NCI-H1694 treated with DMSO at 0.1 percent for 48 hours (cell line): ENCODE results near the gene SH3PXD2B.
"Not testable (repeated sequence)": the region's sequence is repeated elsewhere in the genome, so short reads cannot be mapped to it uniquely, and the experiment has no call there.

Experiments
- DNase-seq: peaks from one replicate; lab custom pipeline; 2025; lab: John Stamatoyannopoulos, UW

The SH3PXD2B gene

DNA sequence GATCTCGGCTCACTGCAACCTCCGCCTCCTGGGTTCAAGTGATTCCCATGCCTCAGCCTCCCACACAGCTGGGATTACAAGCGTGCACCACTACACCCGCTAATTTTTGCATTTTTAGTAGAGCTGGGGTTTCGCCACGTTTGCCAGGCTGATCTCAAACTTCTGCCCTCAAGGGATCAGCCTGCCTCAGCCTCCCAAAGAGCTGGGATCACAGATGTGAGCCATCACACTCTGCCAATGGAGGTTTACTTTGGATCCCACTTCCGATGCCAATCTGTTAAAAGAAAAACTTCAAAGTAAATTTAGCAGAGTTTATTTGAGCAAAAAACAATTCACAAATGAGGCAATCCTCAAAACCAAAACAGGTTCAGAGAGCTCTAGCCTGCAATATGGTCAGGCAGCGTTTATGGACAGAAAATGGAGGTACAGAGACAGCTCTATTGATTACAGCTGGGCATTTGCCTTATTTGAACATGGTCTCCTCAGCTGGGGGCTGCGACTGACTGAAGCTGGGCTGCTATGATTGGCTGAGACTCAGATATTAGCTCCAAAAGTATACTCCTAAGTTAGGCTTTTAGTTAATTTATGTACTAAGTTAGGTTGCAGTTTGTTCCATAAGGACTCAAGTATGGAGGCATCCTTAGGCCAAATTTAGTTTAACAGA, 152.1 kb downstream of the SH3PXD2B start:
- no peak for DNase-seq

DNA sequence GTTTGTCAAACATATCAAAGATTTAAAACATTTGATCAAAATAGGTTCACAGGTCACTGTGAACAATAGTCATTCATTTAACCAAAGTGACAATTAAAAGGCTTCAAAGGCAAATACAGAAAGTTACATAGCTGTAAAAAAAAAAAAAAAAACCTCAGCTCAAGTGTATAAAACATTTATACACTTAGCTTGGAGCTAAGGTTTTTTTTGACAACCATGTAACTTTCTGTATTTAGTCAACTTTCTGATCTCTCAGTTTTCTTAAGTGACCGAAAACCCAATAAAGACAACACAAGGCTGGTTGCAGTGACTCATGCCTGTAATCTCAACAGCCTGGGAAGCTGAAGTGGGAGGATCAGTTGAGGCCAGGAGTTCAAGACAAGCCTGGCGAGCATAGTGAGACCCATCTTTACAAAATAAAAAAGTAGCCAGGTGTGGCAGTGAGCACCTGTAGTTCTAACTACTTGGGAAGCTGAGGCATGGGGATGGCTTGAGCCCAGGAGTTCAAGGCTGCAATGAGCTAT, 154.3 kb downstream of the SH3PXD2B start:
- DNase-seq = no peak

DNA sequence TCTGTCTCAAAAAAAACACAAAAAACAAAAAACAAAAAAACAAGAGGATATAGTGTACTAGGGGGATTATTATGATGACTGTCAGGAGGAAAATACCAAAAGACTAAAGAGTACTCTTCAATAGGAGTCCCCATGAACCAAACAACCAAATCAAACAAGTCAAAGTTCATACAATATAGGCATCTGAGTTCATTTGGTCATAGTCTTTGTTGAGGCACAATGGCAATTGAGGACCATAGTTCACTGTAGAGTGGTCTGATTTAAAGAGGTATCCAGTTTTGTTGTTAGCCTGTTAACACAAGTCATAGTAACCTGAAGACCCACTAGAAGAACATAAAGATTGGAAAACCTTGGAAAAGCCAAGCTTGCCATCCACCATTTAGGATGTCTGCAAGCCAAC, 159.5 kb downstream of the SH3PXD2B start:
- no peak for DNase-seq

- no peak for DNase-seq
Observed at GRCh38 chr5:172293745-172294342, 160.5 kb downstream of the SH3PXD2B start.

- peak; percentile 31 for DNase-seq
Observed at GRCh38 chr5:172293054-172293744, 161.1 kb downstream of the SH3PXD2B start.

- DNase-seq = not testable (repeated sequence)
Observed at GRCh38 chr5:172291837-172292236, 162.5 kb downstream of the SH3PXD2B start.

DNA sequence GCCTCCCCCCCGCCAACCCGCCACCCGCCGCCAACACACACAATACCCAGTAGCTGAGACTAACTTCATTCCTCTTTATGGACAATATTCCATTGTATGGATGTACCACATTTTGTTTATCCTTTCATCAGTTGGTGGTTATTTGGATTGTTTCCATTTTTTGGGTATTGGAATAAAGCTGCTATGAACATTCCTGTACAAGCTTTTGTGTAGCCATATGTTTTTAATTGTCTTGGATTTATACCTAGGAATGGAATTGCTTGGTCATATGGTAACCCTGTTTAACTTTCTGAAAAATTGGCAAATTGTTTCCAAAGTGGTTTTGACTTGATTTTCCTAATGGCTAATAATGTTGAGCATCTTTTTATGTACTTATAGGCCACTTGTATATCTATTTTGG, 165.9 kb downstream of the SH3PXD2B start:
- DNase-seq = no peak

DNA sequence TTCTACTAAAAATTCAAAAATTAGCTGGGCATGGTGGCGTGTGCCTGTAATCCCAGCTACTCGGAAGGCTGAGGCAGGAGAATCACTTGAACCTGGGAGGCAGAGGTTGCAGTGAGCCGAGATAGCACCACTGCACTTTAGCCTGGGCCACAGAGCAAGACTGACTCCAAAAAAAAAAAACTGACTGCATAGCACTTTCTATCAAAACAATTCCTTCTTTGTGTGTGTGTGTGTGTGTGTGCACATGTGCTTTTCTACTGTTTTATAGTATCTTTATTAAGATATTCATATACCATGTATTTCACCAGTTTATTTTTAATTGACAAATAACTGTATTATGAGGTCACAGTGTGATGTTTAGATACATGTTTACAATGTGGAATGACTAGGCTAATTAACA, 167.2 kb downstream of the SH3PXD2B start:
- DNase-seq = not testable (repeated sequence)

DNA sequence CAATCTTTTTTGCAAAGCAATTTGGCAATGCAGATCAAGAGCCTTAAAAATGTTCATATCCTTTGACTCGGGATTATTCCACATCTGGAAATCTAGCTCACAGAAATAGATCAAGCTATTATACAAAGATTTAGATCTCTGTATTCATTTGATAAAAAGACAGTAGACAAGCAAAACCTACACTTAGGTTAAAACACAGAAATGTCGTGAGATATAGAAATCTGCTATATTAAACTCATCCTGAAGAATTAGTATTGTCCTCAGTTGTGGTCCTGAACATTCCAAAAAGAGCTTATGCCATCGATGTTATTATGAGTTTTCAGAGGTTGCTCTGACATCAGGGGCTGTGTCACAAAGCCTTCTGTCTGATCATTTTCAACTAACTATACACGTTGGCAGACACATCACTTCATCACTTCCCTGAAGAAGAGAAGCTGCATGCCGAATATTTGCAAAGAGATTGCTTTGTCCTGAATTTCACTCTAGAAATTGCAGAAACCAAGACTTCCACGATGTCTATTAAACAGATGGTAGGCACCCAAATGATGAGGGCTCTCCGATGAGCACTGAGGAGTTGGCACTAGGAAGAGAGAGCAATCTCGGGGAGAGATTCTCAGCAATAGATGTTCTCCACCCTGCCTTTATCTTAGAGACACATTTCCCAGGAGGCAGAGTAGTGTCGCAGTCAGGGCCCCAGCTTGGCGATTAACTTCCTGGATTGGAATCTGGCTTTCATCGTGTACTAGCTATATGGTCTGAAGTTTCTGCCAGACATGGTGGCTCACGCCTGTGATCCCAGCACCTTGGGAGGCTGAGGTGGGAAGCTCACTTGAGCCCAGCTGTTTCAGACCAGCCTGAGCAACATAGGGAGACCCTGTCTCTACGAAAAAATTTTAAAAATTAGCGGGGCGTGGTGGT, 168.8 kb downstream of the SH3PXD2B start:
- DNase-seq = no peak

- DNase-seq = no peak
Observed at GRCh38 chr5:172284611-172284980, 169.7 kb downstream of the SH3PXD2B start.

DNA sequence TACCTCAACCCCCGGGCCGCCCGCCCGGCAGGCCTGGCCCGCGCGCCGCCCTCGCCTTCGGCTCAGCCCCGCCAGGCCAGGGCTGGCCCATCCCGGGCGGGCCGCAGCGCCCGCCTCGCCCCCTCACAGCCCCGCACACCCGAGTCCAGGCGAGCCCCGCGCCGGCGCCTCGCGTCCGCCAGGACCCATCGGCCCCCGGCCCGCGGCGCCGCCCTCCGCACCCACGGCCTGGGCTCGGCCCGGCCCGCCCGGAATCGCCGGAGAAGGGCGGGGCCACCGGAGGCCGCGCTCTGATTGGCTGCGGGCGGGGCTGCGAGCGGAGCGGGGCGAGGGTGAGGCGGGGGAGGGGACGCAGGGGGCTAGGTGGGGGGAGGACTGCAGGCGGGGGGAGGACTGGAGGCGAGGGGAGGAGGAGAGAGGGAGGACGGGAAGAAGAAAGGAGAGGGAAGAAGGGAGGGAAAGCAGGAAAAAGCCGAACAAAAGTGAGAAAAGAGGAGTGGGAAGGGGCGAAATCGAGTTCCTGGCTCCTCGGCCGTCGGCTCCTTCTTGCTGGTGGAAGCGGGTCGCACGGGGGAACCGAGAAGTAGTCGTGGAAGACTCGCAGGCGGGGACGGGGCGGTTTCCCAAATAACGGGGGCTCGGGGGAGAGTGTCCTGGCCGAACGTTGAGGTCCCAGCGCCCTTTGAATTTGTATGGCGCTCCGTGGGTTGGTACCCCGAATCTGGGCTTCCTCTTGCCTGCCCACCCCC, 170.3 kb downstream of the SH3PXD2B start:
- peak; percentile 36 for DNase-seq

DNA sequence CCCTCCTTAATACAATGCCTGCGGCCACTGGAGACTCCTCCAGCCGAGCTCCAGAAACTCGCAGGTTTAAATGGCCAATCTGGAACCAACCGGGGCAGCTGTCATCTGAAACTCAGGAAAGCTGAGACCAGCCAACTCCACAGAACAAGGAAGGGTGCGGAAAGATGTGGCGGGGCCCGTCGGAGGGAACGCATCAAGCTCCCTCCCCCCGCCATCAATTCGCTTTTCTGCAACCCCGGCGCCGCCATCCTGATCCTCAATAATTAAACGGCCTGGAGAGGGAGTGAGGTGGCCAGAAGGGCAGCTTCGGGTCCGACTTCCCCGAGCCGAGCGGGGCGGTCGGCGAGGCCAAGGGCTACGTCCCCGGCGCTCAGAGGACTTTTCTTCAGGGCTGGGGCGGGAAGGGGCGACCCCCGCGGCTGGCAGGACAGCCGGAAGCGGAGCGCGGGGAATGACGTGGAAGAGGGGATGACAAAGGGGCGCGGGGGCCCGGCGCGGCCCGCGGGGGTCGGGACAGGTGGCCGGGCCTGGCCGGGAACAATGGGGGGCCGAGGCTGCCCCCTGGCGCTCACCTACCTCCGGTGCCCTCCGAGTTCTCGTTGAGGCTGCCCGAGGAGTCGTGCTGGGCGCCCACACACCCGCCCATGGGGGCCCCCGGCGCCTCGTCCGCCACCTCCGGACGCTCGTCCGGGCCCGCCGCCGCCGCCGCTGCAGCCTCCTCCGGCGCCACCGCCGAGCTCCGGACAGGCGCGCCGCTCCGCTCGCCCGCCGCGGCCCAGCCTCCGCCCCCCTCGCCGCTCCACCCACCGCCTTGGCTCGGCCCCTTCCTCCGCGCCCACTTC, 171.1 kb downstream of the SH3PXD2B start, which contains the start of gene UBTD2:
UBTD2 (minus strand) TSS at position 745 of the 842 bp plus-strand sequence; CDS start at position 646, 99 bp downstream.
- DNase-seq = peak; percentile 36

DNA sequence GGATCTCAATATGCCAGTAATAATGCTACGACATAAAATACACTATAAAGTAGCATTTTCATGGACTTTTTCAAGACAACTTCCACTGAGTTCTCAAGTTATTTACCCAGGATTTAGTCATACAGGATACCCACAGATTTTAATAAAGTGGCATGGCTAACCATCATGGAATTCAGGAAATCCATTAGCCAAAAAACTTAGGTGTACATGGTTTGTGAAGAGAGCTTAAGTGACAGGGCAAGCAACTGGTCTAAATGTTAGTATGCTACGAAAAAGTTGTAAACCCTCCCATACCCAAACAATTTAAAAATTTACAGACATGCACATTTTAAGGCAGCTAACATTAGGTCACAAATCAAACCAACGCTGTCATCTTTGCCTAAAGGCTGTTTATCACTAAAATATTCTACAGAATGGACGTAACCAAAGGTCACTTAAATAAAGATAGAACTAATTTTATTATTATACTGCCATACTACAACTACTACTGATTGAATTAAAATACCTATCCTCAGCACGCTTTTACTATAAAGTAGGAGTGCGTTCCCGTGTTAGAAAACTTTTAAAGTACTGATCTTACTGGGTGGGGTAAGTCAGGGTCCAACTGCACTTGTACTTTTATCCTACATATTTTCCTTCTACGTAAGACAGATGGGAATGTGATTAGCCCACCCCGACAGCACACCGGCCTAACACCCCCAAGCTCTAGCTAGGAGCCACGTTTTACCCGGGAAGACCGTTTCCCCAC, 171.9 kb downstream of the SH3PXD2B start:
- no peak for DNase-seq

DNA sequence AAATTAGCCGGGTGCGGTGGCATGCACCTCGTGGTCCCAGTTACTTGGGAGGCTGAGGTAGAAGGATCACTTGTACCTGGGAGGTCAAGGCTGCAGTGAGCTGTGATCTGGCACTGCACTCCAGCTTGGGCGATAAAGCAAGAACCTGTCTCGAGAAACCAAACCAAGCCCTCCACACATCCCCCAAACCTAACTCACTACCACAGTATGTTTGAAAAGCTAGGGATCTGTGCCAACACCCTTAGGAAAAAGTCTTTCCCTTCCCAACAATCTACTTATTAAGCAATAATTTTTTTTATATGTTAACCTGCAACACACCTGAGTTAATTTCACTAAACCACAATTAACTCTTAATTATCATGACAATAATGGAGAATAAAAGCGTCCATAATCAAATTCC, 173.0 kb downstream of the SH3PXD2B start:
- DNase-seq = no peak

DNA sequence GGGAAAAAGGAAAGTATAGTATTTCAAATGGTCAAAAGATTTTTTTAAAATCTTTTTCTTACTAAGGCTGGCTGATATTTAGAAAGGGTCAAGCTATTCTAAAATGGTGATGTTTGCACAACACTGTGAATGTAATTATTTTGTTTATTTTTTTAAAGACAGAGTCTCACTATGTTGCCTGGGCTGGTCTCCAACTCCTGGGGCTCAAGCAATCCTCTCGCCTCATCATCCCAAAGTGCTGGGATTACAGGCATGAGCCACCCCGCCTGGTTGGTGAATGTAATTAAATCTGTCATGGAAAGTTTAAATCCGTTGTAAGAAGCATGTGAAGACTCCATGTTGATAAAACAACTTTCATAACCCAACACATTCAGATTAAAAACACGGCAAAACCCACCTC, 173.4 kb downstream of the SH3PXD2B start:
- no peak for DNase-seq

DNA sequence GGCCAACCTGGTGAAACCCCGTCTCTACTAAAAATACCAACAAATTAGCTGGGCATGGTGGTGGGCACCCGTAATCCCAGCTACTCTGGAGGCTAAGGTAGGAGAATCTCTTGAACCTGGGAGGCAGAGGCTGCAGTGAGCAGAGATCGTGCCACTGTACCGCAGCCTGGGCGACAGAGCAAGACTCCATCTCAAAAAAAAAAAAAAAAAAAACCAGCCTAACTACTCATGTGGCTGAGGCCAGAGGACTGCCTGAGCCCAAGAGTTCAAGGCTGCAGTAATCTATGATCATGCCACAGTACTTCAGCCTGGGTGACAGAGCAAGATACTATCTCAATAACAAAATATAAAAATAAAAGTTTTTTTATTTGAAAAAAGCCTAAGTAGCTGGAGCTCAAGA, 174.0 kb downstream of the SH3PXD2B start:
- no peak for DNase-seq

- DNase-seq = no peak
Observed at GRCh38 chr5:172278356-172278755, 176.0 kb downstream of the SH3PXD2B start.

- DNase-seq = no peak
Observed at GRCh38 chr5:172276214-172276613, 178.1 kb downstream of the SH3PXD2B start.
